ENCODE results near the gene CSMD2.

The CSMD2 gene

DNA sequence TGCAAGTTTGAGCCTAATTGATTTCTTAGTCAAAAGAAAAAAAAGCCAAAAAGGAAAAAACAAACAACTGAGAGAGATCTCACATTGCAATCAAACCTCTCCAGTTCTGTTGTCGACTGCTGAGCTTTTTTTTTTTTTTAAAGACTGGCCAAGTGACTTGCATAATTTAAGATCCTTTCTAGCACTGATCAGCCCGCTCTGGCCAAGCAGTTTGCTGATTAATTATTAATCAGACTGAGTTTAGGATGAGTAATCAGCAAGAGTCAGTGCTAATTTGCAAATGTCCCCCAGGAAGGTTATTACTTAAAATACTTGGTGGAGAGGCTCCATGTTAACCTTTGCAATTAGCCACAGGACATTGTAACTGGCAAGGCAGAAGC is 261.8 kb downstream of the CSMD2 start:
- DNase-seq (ENCODE audit: low read depth) = no peak
- H3K4me3 ChIP-seq (ENCODE audit: low read depth, low read length) = no peak overlapping the region
- TF ChIP-seq, protein P1, sequence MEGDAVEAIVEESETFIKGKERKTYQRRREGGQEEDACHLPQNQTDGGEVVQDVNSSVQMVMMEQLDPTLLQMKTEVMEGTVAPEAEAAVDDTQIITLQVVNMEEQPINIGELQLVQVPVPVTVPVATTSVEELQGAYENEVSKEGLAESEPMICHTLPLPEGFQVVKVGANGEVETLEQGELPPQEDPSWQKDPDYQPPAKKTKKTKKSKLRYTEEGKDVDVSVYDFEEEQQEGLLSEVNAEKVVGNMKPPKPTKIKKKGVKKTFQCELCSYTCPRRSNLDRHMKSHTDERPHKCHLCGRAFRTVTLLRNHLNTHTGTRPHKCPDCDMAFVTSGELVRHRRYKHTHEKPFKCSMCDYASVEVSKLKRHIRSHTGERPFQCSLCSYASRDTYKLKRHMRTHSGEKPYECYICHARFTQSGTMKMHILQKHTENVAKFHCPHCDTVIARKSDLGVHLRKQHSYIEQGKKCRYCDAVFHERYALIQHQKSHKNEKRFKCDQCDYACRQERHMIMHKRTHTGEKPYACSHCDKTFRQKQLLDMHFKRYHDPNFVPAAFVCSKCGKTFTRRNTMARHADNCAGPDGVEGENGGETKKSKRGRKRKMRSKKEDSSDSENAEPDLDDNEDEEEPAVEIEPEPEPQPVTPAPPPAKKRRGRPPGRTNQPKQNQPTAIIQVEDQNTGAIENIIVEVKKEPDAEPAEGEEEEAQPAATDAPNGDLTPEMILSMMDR (IDR thresholded peaks at IDR 0.05; ENCODE audit: control insufficient read depth, extremely low read depth, insufficient read depth) = no peak

DNA sequence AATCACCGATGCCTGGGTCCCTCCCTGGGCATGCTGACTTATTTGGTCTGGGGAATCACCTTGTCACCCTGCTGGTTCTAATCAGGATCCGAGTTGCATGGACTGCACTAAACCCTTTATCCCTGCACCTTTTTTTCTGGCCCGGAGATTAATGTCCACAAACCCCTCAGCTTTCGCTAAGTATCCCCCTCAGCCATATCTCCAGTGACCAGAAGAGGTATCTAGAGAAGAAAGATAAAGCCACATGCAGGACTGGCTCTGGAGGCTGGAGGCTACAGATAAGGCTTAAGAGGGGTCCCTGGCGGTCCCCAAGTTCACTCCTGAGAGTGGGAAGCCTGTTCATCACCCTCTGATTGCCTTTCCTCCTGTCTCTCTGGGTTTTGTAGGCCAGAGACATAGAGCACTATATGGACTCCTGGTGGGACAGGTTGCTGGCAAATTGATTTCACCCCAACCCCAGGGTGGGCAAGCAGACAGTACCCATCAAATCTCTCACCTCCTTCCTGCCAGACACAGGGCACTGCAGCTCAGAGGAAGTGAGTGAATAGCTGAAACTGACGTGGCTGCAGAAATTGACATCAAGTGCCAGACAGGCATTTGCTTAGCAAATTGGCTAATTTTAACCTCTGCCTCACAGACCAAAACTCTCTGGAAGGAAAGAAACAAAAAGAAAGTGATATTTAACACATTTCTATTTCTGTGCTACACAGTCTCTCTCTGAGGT is 262.4 kb downstream of the CSMD2 start:
- H3K4me3 ChIP-seq (ENCODE audit: low read depth, low read length) = no peak overlapping the region
- no peak for DNase-seq (ENCODE audit: low read depth)
- TF ChIP-seq, protein P1 (IDR thresholded peaks at IDR 0.05; ENCODE audit: control insufficient read depth, extremely low read depth, insufficient read depth) = no peak

DNA sequence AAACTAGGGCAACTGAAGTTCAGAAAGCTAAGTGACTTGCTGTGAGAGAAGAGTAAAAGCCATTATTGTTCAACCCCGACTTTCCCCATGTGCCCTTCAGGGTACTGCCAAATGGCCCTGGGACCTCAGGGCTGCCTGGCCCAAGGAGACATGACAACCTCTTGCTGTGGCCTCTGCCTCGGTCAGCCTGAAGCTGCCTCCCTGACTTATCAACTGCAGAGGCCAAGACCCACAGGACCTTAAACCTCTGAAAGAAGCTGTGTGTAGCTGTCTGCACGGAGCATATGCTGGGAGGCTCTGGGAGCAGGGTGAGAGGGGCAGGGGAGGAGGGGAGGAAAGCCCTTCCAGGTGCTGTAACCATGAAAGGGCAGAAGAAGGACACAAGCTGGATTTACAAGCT is 265.3 kb downstream of the CSMD2 start:
- TF ChIP-seq, protein P1 (IDR thresholded peaks at IDR 0.05; ENCODE audit: control insufficient read depth, extremely low read depth, insufficient read depth) = no peak
- H3K4me3 ChIP-seq (ENCODE audit: low read depth, low read length) = no peak overlapping the region
- DNase-seq (ENCODE audit: low read depth) = no peak

DNA sequence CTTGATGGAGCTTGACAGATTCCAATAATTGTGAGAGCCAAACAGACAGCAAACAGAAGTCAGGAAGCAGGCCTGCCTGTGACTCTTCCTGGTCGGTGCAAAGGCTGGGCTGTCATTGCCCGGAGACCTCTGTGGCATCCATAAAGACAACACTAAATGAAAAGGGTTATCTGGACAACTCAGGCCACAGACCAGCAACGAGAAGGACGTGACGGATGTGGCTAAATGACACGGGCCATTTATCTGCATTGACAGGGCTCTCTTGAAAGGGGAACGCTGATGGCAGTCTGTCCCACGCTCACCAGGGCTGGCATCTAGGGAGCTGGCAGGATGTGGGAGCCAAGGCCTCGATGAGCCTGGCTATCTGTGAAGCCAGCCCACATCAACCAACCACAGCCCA is 266.1 kb downstream of the CSMD2 start:
- DNase-seq (ENCODE audit: low read depth) = no peak
- no peak overlapping the region for H3K4me3 ChIP-seq (ENCODE audit: low read depth, low read length)
- TF ChIP-seq, protein P1 (IDR thresholded peaks at IDR 0.05; ENCODE audit: control insufficient read depth, extremely low read depth, insufficient read depth) = no peak

DNA sequence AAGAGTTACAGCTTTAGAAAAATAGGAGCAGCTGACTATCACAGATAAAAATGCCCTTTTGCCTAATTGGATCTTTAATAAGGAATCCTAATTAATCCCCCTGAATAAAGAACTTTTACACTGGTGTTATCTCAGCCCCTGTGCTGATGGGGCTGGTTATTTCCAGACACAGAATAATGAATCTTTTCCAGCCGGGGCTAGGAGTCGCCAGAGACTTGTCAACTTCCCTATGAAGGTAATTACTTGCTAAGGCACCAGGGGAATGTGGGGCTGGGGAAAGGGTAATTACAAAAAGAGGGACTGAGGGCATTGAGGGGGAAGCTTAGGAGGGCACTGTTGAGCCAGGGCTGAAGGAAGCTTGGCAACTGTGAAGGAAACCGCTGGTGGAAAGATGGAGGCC is 266.6 kb downstream of the CSMD2 start:
- no peak for DNase-seq (ENCODE audit: low read depth)
- no peak overlapping the region for H3K4me3 ChIP-seq (ENCODE audit: low read depth, low read length)
- TF ChIP-seq, protein P1 (IDR thresholded peaks at IDR 0.05; ENCODE audit: control insufficient read depth, extremely low read depth, insufficient read depth) = no peak

DNA sequence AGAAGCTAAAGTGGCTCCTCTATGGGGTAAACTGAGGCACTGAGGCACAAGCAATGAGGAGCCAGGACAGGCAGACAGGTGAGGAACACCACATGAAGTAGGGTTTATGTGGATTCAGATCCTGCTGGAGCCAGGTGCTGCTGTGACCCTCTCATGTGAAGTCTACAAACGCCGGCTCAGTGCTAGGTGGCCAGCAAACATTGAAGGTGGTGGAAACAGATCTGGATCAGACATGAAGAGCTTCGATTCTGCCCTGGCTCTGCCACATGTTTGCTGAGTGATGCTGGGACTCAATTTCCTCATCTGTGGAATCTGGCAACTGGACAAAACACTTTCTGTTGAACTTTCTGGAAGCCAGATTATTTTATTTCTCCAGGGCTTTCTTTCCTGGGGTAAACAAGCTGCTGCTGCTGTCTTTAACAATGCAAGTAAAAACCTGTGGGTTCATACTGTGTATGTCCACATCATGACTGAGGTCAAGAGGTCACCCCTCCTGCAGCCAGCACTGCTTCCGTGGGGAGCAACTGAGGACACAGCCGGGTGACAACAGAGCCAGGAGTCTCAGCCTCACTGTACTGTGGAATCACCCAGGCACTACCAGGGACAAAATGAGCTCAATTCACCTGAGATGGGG is 267.8 kb downstream of the CSMD2 start:
- DNase-seq (ENCODE audit: low read depth) = no peak
- no peak overlapping the region for H3K4me3 ChIP-seq (ENCODE audit: low read depth, low read length)
- TF ChIP-seq, protein P1 (IDR thresholded peaks at IDR 0.05; ENCODE audit: control insufficient read depth, extremely low read depth, insufficient read depth) = no peak

DNA sequence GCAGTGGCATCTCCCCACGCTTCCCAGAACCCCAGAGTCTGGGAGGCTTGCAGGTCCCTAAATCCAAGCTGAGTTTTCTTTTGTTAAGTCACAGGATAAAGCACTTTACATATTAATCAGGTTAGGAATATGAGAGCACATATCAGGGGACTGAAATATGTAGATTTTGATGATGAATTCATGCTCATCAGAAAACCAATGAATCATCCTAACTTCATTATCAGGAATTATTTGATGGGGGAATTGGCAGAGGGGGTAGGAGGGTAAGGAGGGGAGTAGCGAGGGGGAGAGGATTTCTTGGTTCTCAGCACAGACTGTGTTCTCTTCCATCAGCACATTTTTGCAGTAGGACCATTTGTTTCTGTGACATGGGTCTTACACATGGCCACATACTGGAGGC is 269.1 kb downstream of the CSMD2 start:
- TF ChIP-seq, protein P1 (IDR thresholded peaks at IDR 0.05; ENCODE audit: control insufficient read depth, extremely low read depth, insufficient read depth) = no peak
- DNase-seq (ENCODE audit: low read depth) = no peak

More for the DNA sequence above, 269.1 kb downstream of the CSMD2 start:
- H3K4me3 ChIP-seq (ENCODE audit: low read depth, low read length) = no peak overlapping the region

All from LNCaP clone FGC (cell line).